Activated naive CD4-positive, alpha-beta T cell treated with anti-CD3 and anti-CD28 coated beads, Interleukin-2, amount 10 ng/mL, durations not matched to agents 7 days and 5 days (primary cell): Measurements from ENCODE around the gene NEMP1.

ENCODE experiments used
- CTCF ChIA-PET: fragments of 350-600 bp; sonication (Branson Sonifier 250); formaldehyde crosslinking; loops from one replicate; lab custom pipeline; 2021; ENCODE audit warnings: antibody characterized with exemption; lab: Charles Lee
- DNase-seq: peaks from one replicate; pipeline ENCODE4 v3.0.0-alpha.2; 2020
- H3K27ac Mint-ChIP-seq: one replicate; pipeline ENCODE4 v1.8.0; 2021; ENCODE audit warnings: mild to moderate bottlenecking, moderate library complexity, mixed read lengths
- H3K27me3 Mint-ChIP-seq: one replicate; pipeline ENCODE4 v1.8.0; 2021; ENCODE audit warnings: mild to moderate bottlenecking, mixed read lengths
- H3K36me3 Mint-ChIP-seq: one replicate; pipeline ENCODE4 v1.8.0; 2021; ENCODE audit warnings: mixed read lengths
- H3K4me1 Mint-ChIP-seq: one replicate; pipeline ENCODE4 v1.8.0; 2021; ENCODE audit warnings: mixed read lengths
- H3K4me3 Mint-ChIP-seq: one replicate; pipeline ENCODE4 v1.8.0; 2021; ENCODE audit warnings: mild to moderate bottlenecking, moderate library complexity, mixed read lengths
- H3K9me3 Mint-ChIP-seq: one replicate; pipeline ENCODE4 v1.8.0; 2021; ENCODE audit warnings: mixed read lengths

NEMP1 gene

GRCh38 chr12:57049119-57049446 is 29.5 kb downstream of the NEMP1 start:
- CTCF ChIA-PET = interaction anchor here (1.1 to 6.9 kb wide), 7 partner anchors 11 to 44 kb away, joined by 3 to 30 read pairs (median 8); no protein-coding TSS in a partner anchor
- peaks cover 2% of the 10 kb centered on the region for H3K9me3 Mint-ChIP-seq
- H3K27me3 Mint-ChIP-seq = peaks cover 8% of the 10 kb centered on the region
- H3K4me1 Mint-ChIP-seq = peaks cover 34% of the 10 kb centered on the region
- peaks cover 15% of the 10 kb centered on the region for H3K36me3 Mint-ChIP-seq
- no peak overlapping the region for H3K27ac Mint-ChIP-seq
- no peak overlapping the region for H3K4me3 Mint-ChIP-seq
- DNase-seq = no peak

DNA sequence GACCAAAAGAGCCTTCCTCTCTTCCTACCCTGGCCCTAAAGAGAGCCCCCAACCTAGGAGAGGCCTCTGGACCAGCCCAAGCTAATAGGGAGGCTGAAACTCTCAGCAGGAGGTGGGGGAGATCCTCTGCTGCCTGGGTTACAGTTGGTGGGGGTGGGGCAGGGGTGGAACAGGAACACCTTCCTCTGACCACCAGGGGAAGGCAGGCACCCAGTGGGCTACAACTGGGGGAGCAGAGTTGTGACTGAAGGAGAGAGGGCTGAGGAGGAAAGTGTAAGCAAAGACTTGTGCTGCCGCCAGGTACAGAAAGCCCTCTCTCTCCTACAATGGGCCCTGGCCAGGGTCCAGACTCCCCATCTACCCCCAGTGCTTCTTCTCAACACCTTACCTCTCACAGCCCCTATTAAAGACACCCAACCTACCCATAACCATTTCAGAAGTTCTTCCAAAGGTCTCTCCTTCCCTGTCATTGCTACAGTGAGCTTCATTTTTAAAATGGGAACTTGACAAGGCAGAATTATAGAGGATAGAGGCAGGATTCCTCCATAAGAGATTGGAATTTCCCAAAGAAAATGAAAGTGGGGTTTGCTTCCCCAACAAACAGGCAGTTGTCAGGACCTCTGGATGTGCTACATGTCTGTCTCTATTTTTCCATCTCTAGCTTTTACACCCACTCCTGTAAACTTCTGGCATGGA is 30.0 kb downstream of the NEMP1 start:
- Mint-ChIP-seq H3K9me3 (peaks cover 1% of the 10 kb centered on the region), H3K4me3 (no peak overlapping the region), H3K36me3 (peaks cover 9% of the 10 kb centered on the region)

GRCh38 chr12:57047981-57048380 is 30.6 kb downstream of the NEMP1 start:
- Mint-ChIP-seq H3K4me1 (peaks cover 34% of the 10 kb centered on the region), H3K9me3 (no peaks in the 10 kb centered on the region), H3K27me3 (peaks cover 18% of the 10 kb centered on the region), H3K36me3 (peaks cover 4% of the 10 kb centered on the region), H3K4me3 (no peak overlapping the region), H3K27ac (peak overlapping the region; percentile 85)
- no peak for DNase-seq
- CTCF ChIA-PET = interaction anchor here (0.8 to 6.9 kb wide), 11 partner anchors 9 to 192 kb away, joined by 3 to 30 read pairs (median 6); no protein-coding TSS in a partner anchor

More for the DNA sequence above, 30.0 kb downstream of the NEMP1 start:
- Mint-ChIP-seq H3K27ac (no peak overlapping the region), H3K27me3 (peaks cover 12% of the 10 kb centered on the region), H3K4me1 (peaks cover 34% of the 10 kb centered on the region)
- no peak for DNase-seq
- CTCF ChIA-PET = interaction anchor here (0.8 to 6.9 kb wide), 12 partner anchors 9 to 192 kb away, joined by 3 to 30 read pairs (median 5); no protein-coding TSS in a partner anchor

DNA sequence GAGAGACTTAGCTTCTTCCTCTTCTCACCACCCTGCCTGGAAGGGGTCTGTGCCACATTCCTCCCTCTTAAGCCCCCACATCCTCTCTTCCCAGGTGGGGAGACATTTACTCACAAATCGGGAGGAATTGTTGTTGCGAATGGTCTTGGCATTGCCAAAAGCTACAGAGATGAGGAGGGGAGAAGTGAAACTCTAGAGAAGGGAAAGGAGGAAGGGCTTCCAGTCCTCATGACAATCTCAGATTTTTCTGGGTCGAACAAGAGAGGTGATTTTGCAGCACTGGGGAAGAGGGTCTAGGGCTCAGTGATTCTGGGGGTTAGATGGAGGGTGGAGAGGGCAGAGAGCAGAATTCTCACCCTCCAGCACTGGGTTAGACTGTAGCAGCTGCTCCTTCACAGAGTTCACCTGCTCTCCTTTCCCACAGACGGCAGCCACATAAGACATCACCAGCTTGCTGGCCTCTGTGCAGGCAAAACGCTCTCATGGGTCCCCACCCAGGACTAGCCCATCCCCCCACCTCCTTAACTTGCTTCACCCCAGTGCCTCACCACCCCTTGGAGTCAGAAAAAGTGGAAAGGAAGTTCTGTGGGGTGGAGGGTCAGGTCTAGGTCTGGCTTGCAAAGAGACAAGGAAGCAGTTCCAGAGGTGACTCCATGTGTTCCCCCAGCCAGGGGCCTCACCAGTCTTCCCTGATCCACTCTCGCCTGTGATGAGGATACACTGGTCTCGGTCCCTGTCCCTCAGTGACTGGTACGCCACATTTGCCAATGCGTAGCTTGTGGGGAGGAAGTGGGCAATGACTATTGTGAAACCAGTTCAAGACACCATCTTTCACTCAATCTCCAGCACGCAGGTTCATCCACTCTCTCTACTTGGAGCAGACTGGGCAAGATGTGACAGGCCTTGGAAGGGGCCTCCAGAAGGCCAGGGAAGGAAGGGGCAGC is 31.4 kb downstream of the NEMP1 start:
- CTCF ChIA-PET = interaction anchor here (0.7 to 6.9 kb wide), 14 partner anchors 10 to 193 kb away, joined by 3 to 30 read pairs (median 4); no protein-coding TSS in a partner anchor

DNA sequence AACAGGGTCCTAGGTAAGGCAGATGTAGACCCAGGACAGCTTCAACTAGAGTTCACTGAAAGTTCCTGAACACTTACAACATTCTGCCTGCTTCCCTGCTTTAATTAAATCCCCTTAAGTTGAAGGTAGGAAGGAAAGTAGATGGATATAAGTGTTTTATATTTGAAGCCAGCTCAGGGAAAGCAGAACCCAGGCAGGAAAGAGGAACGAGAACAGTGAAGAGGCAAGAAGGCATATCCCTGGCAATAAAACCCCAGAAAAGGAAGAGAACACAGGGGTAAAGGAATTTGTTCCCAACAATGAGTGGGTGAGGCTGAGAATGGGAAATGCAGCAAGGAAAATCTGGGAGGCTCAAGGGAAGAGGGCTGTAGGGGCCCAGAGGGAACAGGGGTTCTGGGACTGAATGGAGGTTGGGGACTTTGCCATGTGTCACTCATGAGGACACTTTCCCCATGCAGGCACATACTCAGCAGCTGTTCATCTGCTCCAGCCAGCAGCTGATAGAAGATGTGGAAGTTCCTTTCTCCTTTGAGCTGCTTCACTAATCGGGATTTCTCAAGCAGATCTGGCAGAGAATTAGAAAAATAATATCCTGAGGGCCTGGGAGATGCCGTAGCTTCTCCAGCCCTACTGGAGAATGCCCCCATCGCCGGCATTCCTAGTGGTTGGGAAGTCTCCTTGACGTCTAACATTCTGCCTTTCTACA is 32.4 kb downstream of the NEMP1 start:
- DNase-seq = no peak
- Mint-ChIP-seq H3K27ac (peak overlapping the region; percentile 33), H3K4me1 (peaks cover 34% of the 10 kb centered on the region), H3K27me3 (peaks cover 24% of the 10 kb centered on the region), H3K9me3 (no peaks in the 10 kb centered on the region), H3K4me3 (no peak overlapping the region), H3K36me3 (no peaks in the 10 kb centered on the region)
- CTCF ChIA-PET = interaction anchor here (0.7 to 6.9 kb wide), 7 partner anchors 14 to 66 kb away, joined by 3 to 30 read pairs (median 4); no protein-coding TSS in a partner anchor

More for the DNA sequence above, 31.4 kb downstream of the NEMP1 start:
- peak; percentile 68 for DNase-seq
- Mint-ChIP-seq H3K4me3 (no peak overlapping the region), H3K36me3 (no peaks in the 10 kb centered on the region), H3K27ac (peak overlapping the region; percentile 85), H3K27me3 (peaks cover 20% of the 10 kb centered on the region), H3K4me1 (peaks cover 34% of the 10 kb centered on the region), H3K9me3 (no peaks in the 10 kb centered on the region)

- CTCF ChIA-PET = interaction anchor here (1.0 kb wide), 1 partner anchor 12 kb away, joined by 3 read pairs; no protein-coding TSS in a partner anchor
- DNase-seq = no peak
- Mint-ChIP-seq H3K36me3 (no peaks in the 10 kb centered on the region), H3K27me3 (peaks cover 26% of the 10 kb centered on the region), H3K27ac (no peak overlapping the region), H3K4me3 (no peak overlapping the region), H3K9me3 (no peaks in the 10 kb centered on the region), H3K4me1 (peaks cover 34% of the 10 kb centered on the region)
These were observed 33.7 kb downstream of the NEMP1 start for GRCh38 chr12:57044889-57045288.

- Mint-ChIP-seq H3K9me3 (no peaks in the 10 kb centered on the region), H3K27me3 (peaks cover 27% of the 10 kb centered on the region), H3K4me3 (no peak overlapping the region), H3K36me3 (no peaks in the 10 kb centered on the region), H3K4me1 (peaks cover 34% of the 10 kb centered on the region), H3K27ac (no peak overlapping the region)
- CTCF ChIA-PET = interaction anchor here (1.0 to 1.4 kb wide), 2 partner anchors 12 to 18 kb away, joined by 3 to 4 read pairs; no protein-coding TSS in a partner anchor
- DNase-seq = no peak
These were observed 34.1 kb downstream of the NEMP1 start for GRCh38 chr12:57044468-57044867.

DNA sequence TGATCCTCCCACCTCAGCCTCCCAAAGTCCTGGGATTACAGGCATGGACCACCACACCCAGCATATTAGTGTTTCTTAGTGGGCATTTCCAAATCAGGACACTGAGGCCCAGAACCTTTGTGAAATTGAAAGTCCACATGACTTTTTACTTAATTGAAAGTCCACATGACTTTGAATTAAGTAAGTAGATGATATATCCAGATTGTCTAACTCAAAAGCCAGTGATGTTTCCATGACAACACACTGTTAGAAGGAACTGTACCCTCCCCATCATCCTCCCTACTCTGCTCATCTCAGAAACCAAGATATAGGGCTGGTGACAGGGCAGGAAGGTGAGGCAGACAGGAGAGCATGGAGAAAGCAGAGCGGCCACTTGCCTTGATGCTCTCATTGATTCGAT is 35.9 kb downstream of the NEMP1 start:
- no peak overlapping the region for H3K4me3 Mint-ChIP-seq
- H3K27ac Mint-ChIP-seq = no peak overlapping the region
- peaks cover 38% of the 10 kb centered on the region for H3K27me3 Mint-ChIP-seq
- no peaks in the 10 kb centered on the region for H3K9me3 Mint-ChIP-seq
- peaks cover 19% of the 10 kb centered on the region for H3K4me1 Mint-ChIP-seq
- no peak for DNase-seq
- CTCF ChIA-PET = interaction anchor here (1.0 to 1.6 kb wide), 2 partner anchors 10 to 12 kb away, joined by 3 to 6 read pairs; no protein-coding TSS in a partner anchor
- no peaks in the 10 kb centered on the region for H3K36me3 Mint-ChIP-seq

- peaks cover 40% of the 10 kb centered on the region for H3K27me3 Mint-ChIP-seq
- no peak overlapping the region for H3K4me3 Mint-ChIP-seq
- H3K4me1 Mint-ChIP-seq = no peaks in the 10 kb centered on the region
- no peak for DNase-seq
- H3K36me3 Mint-ChIP-seq = no peaks in the 10 kb centered on the region
- CTCF ChIA-PET = interaction anchor here (0.8 to 1.8 kb wide), 5 partner anchors 19 to 71 kb away, joined by 3 to 4 read pairs (median 4); partner anchors contain the start of gene STAT6
- H3K9me3 Mint-ChIP-seq = no peaks in the 10 kb centered on the region
- no peak overlapping the region for H3K27ac Mint-ChIP-seq
These were observed 37.8 kb downstream of the NEMP1 start for GRCh38 chr12:57040750-57041149.

DNA sequence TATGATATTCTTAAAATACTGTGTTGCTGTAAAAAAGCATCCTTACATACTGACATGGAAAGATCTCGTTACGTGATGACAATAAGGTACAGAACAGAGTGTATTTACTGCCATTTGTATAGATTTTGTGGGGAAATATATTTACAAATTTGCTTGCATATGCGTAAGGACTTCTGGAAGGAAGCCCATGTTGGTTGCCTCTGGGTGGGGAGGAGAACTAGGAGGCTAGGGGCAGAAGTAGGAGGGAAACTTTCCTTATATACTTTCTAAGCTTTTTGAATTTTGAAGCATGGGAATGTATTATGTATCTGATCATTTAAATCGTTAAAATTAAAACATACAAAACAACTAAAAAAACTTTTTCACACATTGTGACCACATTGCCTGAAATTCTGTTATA is 38.4 kb downstream of the NEMP1 start:
- H3K27me3 Mint-ChIP-seq = peaks cover 40% of the 10 kb centered on the region
- H3K27ac Mint-ChIP-seq = no peak overlapping the region
- no peak for DNase-seq
- H3K9me3 Mint-ChIP-seq = no peaks in the 10 kb centered on the region
- no peaks in the 10 kb centered on the region for H3K4me1 Mint-ChIP-seq
- CTCF ChIA-PET = interaction anchor here (0.8 to 1.8 kb wide), 3 partner anchors 20 to 31 kb away, joined by 4 read pairs; no protein-coding TSS in a partner anchor
- no peak overlapping the region for H3K4me3 Mint-ChIP-seq
- no peaks in the 10 kb centered on the region for H3K36me3 Mint-ChIP-seq

- H3K27me3 Mint-ChIP-seq = peaks cover 38% of the 10 kb centered on the region
- no peaks in the 10 kb centered on the region for H3K4me1 Mint-ChIP-seq
- no peak overlapping the region for H3K27ac Mint-ChIP-seq
- CTCF ChIA-PET = interaction anchor here (0.6 to 1.3 kb wide), 2 partner anchors 21 to 23 kb away, joined by 3 to 4 read pairs; no protein-coding TSS in a partner anchor
- no peaks in the 10 kb centered on the region for H3K9me3 Mint-ChIP-seq
- H3K4me3 Mint-ChIP-seq = no peak overlapping the region
- DNase-seq = no peak
- no peaks in the 10 kb centered on the region for H3K36me3 Mint-ChIP-seq
These were observed 39.4 kb downstream of the NEMP1 start for GRCh38 chr12:57039016-57039798.

DNA sequence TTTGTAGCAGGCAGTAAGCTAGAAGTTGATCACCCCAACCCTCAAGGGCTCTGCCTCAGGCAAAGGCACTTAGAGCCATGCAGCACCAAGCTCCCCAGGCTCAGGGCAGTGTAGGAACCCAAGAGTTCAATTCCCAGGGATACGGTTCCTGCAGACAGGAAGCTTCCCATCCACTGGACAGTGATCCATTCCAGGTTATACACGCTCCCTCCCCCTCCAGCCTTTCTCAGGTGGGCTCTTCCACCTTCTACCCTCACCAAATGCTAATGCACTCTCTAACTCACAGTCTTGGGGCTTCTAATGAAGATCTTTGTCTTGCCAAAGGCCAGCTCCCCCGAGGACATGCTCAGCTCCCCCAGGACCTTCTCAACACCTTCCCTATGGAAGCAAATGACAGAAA is 41.3 kb downstream of the NEMP1 start:
- Mint-ChIP-seq H3K4me1 (no peaks in the 10 kb centered on the region), H3K4me3 (no peak overlapping the region), H3K27me3 (peaks cover 25% of the 10 kb centered on the region), H3K9me3 (no peaks in the 10 kb centered on the region), H3K36me3 (no peaks in the 10 kb centered on the region), H3K27ac (no peak overlapping the region)
- no peak for DNase-seq
- CTCF ChIA-PET = interaction anchor here (1.2 to 1.7 kb wide), 2 partner anchors 23 to 139 kb away, joined by 3 to 6 read pairs; no protein-coding TSS in a partner anchor
